Measurements from ENCODE around the gene VPS41. TPM values are rescaled to one million over a fixed set of nuclear protein-coding genes. Genes with fewer than 3 reads are reported as not detected.

The VPS41 gene
- total RNA-seq, 2 donors from 2014 or later = 56.5 to 60.9 TPM

- Histone ChIP-seq H3K36me3 (no peaks in the 10 kb centered on the region), H3K4me3 (no peak overlapping the region), H3K9ac (ENCODE audit: low read depth in 2 of 2, low read length in 2 of 2) (no peak overlapping the region), H3K27ac (no peak overlapping the region), H3K4me1 (no peaks in the 10 kb centered on the region), H3K27me3 (no peaks in the 10 kb centered on the region), H3K9me3 (no peaks in the 10 kb centered on the region)
- DNase-seq = no peak
- no peak for TF ChIP-seq CTCF (IDR thresholded peaks at IDR 0.05)
- intact Hi-C loops (cut with DNase I) = no loop called here
These were observed 35.6 kb downstream of the VPS41 start for GRCh38 chr7:38873433-38873832.

- TF ChIP-seq CTCF (IDR thresholded peaks at IDR 0.05) = no peak
- H3K36me3 ChIP-seq = no peaks in the 10 kb centered on the region
- no peaks in the 10 kb centered on the region for H3K9me3 ChIP-seq
- H3K4me1 ChIP-seq = no peaks in the 10 kb centered on the region
- H3K27me3 ChIP-seq = no peaks in the 10 kb centered on the region
- no peak overlapping the region for H3K9ac ChIP-seq (ENCODE audit: low read depth in 2 of 2, low read length in 2 of 2)
- H3K4me3 ChIP-seq = no peak overlapping the region
- no peak overlapping the region for H3K27ac ChIP-seq
- intact Hi-C loops (cut with DNase I) = no loop called here
- no peak for DNase-seq
These were observed 36.8 kb downstream of the VPS41 start for GRCh38 chr7:38872202-38872601.

GRCh38 chr7:38870147-38870546 is 38.8 kb downstream of the VPS41 start:
- H3K36me3 ChIP-seq = no peaks in the 10 kb centered on the region
- no peaks in the 10 kb centered on the region for H3K9me3 ChIP-seq
- H3K9ac ChIP-seq (ENCODE audit: low read depth in 2 of 2, low read length in 2 of 2) = no peak overlapping the region
- H3K4me3 ChIP-seq = no peak overlapping the region
- intact Hi-C loops (cut with DNase I) = no loop called here
- no peak overlapping the region for H3K27ac ChIP-seq
- no peaks in the 10 kb centered on the region for H3K27me3 ChIP-seq
- no peak for TF ChIP-seq CTCF (IDR thresholded peaks at IDR 0.05)
- DNase-seq = no peak
- H3K4me1 ChIP-seq = no peaks in the 10 kb centered on the region

- Histone ChIP-seq H3K4me1 (no peaks in the 10 kb centered on the region), H3K27ac (no peak overlapping the region), H3K4me3 (no peak overlapping the region), H3K36me3 (no peaks in the 10 kb centered on the region), H3K27me3 (no peaks in the 10 kb centered on the region), H3K9ac (ENCODE audit: low read depth in 2 of 2, low read length in 2 of 2) (no peak overlapping the region), H3K9me3 (no peaks in the 10 kb centered on the region)
- intact Hi-C loops (cut with DNase I) = no loop called here
- no peak for TF ChIP-seq CTCF (IDR thresholded peaks at IDR 0.05)
- DNase-seq = no peak
These were observed 45.2 kb downstream of the VPS41 start for GRCh38 chr7:38863601-38864291.

GRCh38 chr7:38862666-38863065 is 46.3 kb downstream of the VPS41 start:
- Histone ChIP-seq H3K9ac (ENCODE audit: low read depth in 2 of 2, low read length in 2 of 2) (no peak overlapping the region), H3K27me3 (no peaks in the 10 kb centered on the region), H3K36me3 (no peaks in the 10 kb centered on the region), H3K9me3 (no peaks in the 10 kb centered on the region), H3K4me3 (no peak overlapping the region), H3K4me1 (no peaks in the 10 kb centered on the region), H3K27ac (no peak overlapping the region)
- no peak for TF ChIP-seq CTCF (IDR thresholded peaks at IDR 0.05)
- DNase-seq = no peak
- intact Hi-C loops (cut with DNase I) = no loop called here
